K562 (cell line): Measurements from ENCODE around the gene FBXO44. TPM values are rescaled to one million over a fixed set of nuclear protein-coding genes. Genes with fewer than 3 reads are reported as not detected.

Experiments used
- ARHGAP35 ChIP-seq: fragments of 450-650 bp; IDR thresholded peaks from 2 replicates; pipeline ENCODE4 v1.6.1; 2018; ENCODE audit not compliant: partially characterized antibody
- ARID2 ChIP-seq: fragments of 450-650 bp; IDR thresholded peaks from 2 replicates; pipeline ENCODE4 v1.6.1; 2017; ENCODE audit warnings: antibody characterized with exemption, mild to moderate bottlenecking
- BCOR ChIP-seq: fragments of 450-650 bp; IDR thresholded peaks from 2 replicates; pipeline ENCODE4 v1.6.1; 2016
- BRCA1 ChIP-seq, 2 experiments: fragments of 450-650 bp in 1 of 2; sonication (generic) in 1 of 2; formaldehyde crosslinking in 1 of 2; IDR thresholded peaks; 2 replicates each; pipeline versions ENCODE4 v1.5.0 to v1.6.1; 2017 to 2020; ENCODE audit warnings: mild to moderate bottlenecking in 1 of 2, missing genetic modification reagents in 1 of 2
- BRD9 ChIP-seq: fragments of 450-650 bp; IDR thresholded peaks from 2 replicates; pipeline ENCODE4 v1.6.1; 2018; ENCODE audit warnings: low read depth; ENCODE audit not compliant: partially characterized antibody
- CSDE1 ChIP-seq, 2 experiments: fragments of 450-650 bp; IDR thresholded peaks; 2 replicates each; pipeline ENCODE4 v1.6.1; 2016; ENCODE audit warnings: mild to moderate bottlenecking in 1 of 2
- DNMT1 ChIP-seq: fragments of 450-650 bp; IDR thresholded peaks from 2 replicates; pipeline ENCODE4 v1.6.1; 2016; ENCODE audit warnings: antibody characterized with exemption, mild to moderate bottlenecking
- EHMT2 ChIP-seq: fragments of 450-650 bp; IDR thresholded peaks from 2 replicates; pipeline ENCODE4 v1.6.1; 2018; ENCODE audit warnings: antibody characterized with exemption
- ELF4 ChIP-seq: fragments of 450-650 bp; formaldehyde crosslinking; IDR thresholded peaks from 2 replicates; pipeline ENCODE4 v1.4.0; 2022; ENCODE audit warnings: missing genetic modification characterization
- HDGF ChIP-seq: fragments of 450-650 bp; IDR thresholded peaks from 2 replicates; pipeline ENCODE4 v1.6.1; 2016
- HLTF ChIP-seq: fragments of 450-650 bp; IDR thresholded peaks from 2 replicates; pipeline ENCODE4 v1.6.1; 2016
- KDM1A ChIP-seq, 2 experiments: fragments of 450-650 bp; IDR thresholded peaks; 2 replicates each; pipeline ENCODE4 v1.6.1; 2016; ENCODE audit warnings: mild to moderate bottlenecking in 2 of 2
- MTA2 ChIP-seq: fragments of 450-650 bp; IDR thresholded peaks from 2 replicates; pipeline ENCODE4 v1.6.1; 2016; ENCODE audit warnings: low read depth
- OTX1 ChIP-seq: fragments of 450-650 bp; formaldehyde crosslinking; IDR thresholded peaks from 2 replicates; pipeline ENCODE4 v1.4.0; 2022; ENCODE audit warnings: mild to moderate bottlenecking
- THRAP3 ChIP-seq: fragments of 450-650 bp; IDR thresholded peaks from 2 replicates; pipeline ENCODE4 v1.6.1; 2016; ENCODE audit warnings: mild to moderate bottlenecking, inconsistent platforms, borderline replicate concordance
- polyA plus RNA-seq, 8 experiments: library from polyadenylated mRNA; depleted of rRNA in 4 of 8; stranded (reverse) in 5 of 8; unstranded in 3 of 8; fragments of >200 nt; fragmentation: Nextera tagmentation in 2 of 8; fragmentation: Illumina TruSeq in 1 of 8; extraction: Ambion mirVana in 2 of 8; extraction: Trizol in 1 of 8; gene quantifications; 2 replicates each; pipeline versions ENCODE4 v1.2.1 to v1.2.3, GENCODE V29; 2011 to 2014; ENCODE audit warnings: inconsistent platforms in 1 of 8, missing spikeins in 1 of 8
- total RNA-seq, 7 experiments: library from RNA; depleted of rRNA in 6 of 7; stranded (reverse); fragments of >200 nt in 6 of 7; fragmentation: Illumina TruSeq in 2 of 7; extraction: Trizol in 2 of 7; gene quantifications; 2 replicates each; pipeline versions ENCODE4 v1.2.1 to v1.2.3, GENCODE V29; 2011 to 2021; ENCODE audit warnings: low replicate concordance in 1 of 7
- TF ChIP-seq, protein P1 (sequence below): fragments of 450-650 bp; formaldehyde crosslinking; IDR thresholded peaks from 2 replicates; pipeline ENCODE4 v1.4.0; 2020; ENCODE audit warnings: mild to moderate bottlenecking, mixed read lengths
- TF ChIP-seq, protein P2 (sequence below): fragments of 450-650 bp; formaldehyde crosslinking; IDR thresholded peaks from 2 replicates; pipeline ENCODE4 v1.4.0; 2022; ENCODE audit warnings: missing genetic modification characterization
- TF ChIP-seq, protein P3 (sequence below): sonication (generic); formaldehyde crosslinking; IDR thresholded peaks from 2 replicates; pipeline ENCODE4 v1.8.0; 2023; ENCODE audit warnings: mild to moderate bottlenecking, missing genetic modification reagents
- TF ChIP-seq, protein P4 (sequence below): fragments of 450-650 bp; formaldehyde crosslinking; conservative IDR thresholded peaks from 2 replicates; pipeline ENCODE4 v1.4.0; 2022; ENCODE audit warnings: mild to moderate bottlenecking, missing genetic modification characterization
- TF ChIP-seq, protein P5 (sequence below): fragments of 450-650 bp; IDR thresholded peaks from 2 replicates; pipeline ENCODE4 v1.6.1; 2017; ENCODE audit warnings: antibody characterized with exemption

Gene FBXO44
- total and polyA plus RNA-seq, 9 of the 15 experiments (the other 6 are each of a cell fraction or from before 2014, with no cell fraction given), result 0.69 to 20.9 (median 6.7) TPM

DNA sequence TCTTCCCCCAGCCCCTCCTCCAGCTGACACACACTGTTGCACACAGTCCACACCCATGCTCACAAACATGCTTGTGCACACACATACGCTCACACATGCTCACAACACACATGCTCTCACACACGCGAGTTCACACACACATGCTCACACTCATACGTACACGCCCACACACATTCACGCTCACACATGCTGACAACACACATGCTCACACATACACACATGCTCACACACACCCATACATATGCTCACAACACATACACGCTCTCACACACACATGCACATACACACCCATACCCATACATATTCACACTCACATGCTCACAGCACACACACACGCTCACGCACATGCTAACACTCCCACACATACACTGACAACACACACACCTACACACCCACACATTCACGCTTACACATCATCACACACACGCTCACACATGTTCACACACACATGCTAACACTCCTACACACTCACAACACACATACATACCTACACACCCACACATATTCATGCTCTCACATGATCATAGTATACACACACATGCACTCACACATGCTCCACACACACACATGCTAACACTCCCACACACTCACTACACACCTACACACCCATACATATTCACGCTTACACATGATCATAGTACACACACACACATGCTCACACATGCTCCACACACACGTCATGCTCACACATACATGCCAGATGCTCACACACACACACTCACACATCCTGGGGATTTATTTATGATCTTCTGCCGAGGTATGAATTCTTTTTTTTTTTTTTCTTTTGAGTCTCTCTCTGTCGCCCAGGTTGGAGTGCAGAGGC, 47.5 kb downstream of the FBXO44 start (continued):
- TF ChIP-seq BRD9 (peak; percentile 25), BRCA1 (IDR thresholded peaks at IDR 0.05) (no peak), BRCA1 (CRISPR knock-in tag; IDR thresholded peaks at IDR 0.05) (no peak), ELF4 (CRISPR knock-in tag) (peak; percentile 38; the same call in 1 of the 2 replicates), CSDE1 (IDR thresholded peaks at IDR 0.05) (peak in 1 of 2 experiments; percentile 22; a peak in 1 of 4 replicates), OTX1 (0 out of 2 replicates have a peak, but pooled peaks have one; percentile 9), ARID2 (peak; percentile 10; the same call in 1 of the 2 replicates), DNMT1 (no peak), EHMT2 (0 out of 2 replicates have a peak, but pooled peaks have one; percentile 36), ARHGAP35 (peak; percentile 73), BCOR (0 out of 2 replicates have a peak, but pooled peaks have one; percentile 27), THRAP3 (peak; percentile 64; the same call in 1 of the 2 replicates), HLTF (peak; percentile 87; the same call in 1 of the 2 replicates), MTA2 (0 out of 2 replicates have a peak, but pooled peaks have one; percentile 12), HDGF (peak; percentile 94), KDM1A (IDR thresholded peaks at IDR 0.05) (peak; percentile 7 to 32; a peak in 1 of 4 replicates)
- TF ChIP-seq, protein P1, sequence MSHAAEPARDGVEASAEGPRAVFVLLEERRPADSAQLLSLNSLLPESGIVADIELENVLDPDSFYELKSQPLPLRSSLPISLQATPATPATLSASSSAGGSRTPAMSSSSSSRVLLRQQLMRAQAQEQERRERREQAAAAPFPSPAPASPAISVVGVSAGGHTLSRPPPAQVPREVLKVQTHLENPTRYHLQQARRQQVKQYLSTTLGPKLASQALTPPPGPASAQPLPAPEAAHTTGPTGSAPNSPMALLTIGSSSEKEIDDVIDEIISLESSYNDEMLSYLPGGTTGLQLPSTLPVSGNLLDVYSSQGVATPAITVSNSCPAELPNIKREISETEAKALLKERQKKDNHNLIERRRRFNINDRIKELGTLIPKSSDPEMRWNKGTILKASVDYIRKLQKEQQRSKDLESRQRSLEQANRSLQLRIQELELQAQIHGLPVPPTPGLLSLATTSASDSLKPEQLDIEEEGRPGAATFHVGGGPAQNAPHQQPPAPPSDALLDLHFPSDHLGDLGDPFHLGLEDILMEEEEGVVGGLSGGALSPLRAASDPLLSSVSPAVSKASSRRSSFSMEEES (CRISPR knock-in tag), result no peak
- TF ChIP-seq, protein P2, sequence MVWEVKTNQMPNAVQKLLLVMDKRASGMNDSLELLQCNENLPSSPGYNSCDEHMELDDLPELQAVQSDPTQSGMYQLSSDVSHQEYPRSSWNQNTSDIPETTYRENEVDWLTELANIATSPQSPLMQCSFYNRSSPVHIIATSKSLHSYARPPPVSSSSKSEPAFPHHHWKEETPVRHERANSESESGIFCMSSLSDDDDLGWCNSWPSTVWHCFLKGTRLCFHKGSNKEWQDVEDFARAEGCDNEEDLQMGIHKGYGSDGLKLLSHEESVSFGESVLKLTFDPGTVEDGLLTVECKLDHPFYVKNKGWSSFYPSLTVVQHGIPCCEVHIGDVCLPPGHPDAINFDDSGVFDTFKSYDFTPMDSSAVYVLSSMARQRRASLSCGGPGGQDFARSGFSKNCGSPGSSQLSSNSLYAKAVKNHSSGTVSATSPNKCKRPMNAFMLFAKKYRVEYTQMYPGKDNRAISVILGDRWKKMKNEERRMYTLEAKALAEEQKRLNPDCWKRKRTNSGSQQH (CRISPR knock-in tag), result peak; percentile 83; the same call in 1 of the 2 replicates
- TF ChIP-seq, protein P3, sequence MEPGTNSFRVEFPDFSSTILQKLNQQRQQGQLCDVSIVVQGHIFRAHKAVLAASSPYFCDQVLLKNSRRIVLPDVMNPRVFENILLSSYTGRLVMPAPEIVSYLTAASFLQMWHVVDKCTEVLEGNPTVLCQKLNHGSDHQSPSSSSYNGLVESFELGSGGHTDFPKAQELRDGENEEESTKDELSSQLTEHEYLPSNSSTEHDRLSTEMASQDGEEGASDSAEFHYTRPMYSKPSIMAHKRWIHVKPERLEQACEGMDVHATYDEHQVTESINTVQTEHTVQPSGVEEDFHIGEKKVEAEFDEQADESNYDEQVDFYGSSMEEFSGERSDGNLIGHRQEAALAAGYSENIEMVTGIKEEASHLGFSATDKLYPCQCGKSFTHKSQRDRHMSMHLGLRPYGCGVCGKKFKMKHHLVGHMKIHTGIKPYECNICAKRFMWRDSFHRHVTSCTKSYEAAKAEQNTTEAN (CRISPR knock-in tag), result peak; percentile 90; the same call in 1 of the 2 replicates
- TF ChIP-seq, protein P4, sequence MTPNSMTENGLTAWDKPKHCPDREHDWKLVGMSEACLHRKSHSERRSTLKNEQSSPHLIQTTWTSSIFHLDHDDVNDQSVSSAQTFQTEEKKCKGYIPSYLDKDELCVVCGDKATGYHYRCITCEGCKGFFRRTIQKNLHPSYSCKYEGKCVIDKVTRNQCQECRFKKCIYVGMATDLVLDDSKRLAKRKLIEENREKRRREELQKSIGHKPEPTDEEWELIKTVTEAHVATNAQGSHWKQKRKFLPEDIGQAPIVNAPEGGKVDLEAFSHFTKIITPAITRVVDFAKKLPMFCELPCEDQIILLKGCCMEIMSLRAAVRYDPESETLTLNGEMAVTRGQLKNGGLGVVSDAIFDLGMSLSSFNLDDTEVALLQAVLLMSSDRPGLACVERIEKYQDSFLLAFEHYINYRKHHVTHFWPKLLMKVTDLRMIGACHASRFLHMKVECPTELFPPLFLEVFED (CRISPR knock-in tag), result 0 out of 2 replicates have a peak, but pooled peaks have one; percentile 53
- TF ChIP-seq, protein P5, sequence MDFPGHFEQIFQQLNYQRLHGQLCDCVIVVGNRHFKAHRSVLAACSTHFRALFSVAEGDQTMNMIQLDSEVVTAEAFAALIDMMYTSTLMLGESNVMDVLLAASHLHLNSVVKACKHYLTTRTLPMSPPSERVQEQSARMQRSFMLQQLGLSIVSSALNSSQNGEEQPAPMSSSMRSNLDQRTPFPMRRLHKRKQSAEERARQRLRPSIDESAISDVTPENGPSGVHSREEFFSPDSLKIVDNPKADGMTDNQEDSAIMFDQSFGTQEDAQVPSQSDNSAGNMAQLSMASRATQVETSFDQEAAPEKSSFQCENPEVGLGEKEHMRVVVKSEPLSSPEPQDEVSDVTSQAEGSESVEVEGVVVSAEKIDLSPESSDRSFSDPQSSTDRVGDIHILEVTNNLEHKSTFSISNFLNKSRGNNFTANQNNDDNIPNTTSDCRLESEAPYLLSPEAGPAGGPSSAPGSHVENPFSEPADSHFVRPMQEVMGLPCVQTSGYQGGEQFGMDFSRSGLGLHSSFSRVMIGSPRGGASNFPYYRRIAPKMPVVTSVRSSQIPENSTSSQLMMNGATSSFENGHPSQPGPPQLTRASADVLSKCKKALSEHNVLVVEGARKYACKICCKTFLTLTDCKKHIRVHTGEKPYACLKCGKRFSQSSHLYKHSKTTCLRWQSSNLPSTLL, result peak; percentile 45; the same call in 1 of the 2 replicates
